H1 (cell line): ENCODE results near the gene KRR1. TPM values are rescaled to one million over a fixed set of nuclear protein-coding genes. Genes with fewer than 3 reads are reported as not detected.

ENCODE experiments used
- CTCF ChIA-PET: fragments of 300-600 bp; sonication (Branson Sonifier 250); formaldehyde crosslinking; loops from one replicate; lab custom pipeline; 2021; ENCODE audit not compliant: partially characterized antibody; lab: Charles Lee
- POLR2A ChIA-PET: fragments of 300-600 bp; sonication (Branson Sonifier 250); formaldehyde crosslinking; loops from one replicate; lab custom pipeline; 2021; ENCODE audit warnings: inconsistent platforms; ENCODE audit not compliant: partially characterized antibody; lab: Charles Lee
- DNase-seq, 2 experiments: peaks; one replicate each; pipeline versions ENCODE4 v3.0.0 to v3.0.0-alpha.2; 2010 to 2022; ENCODE audit warnings: low spot score in 2 of 2, low read depth in 1 of 2, mixed read lengths in 1 of 2
- FAIRE-seq: peaks from 2 replicates; lab custom pipeline; 2011; peaks lifted over from hg19 to GRCh38; lab: Jason Lieb, UNC
- H2AFZ ChIP-seq: 2 replicates; pipeline ENCODE4 v1.8.1; 2012; ENCODE audit warnings: low read length, inconsistent platforms
- H2AK5ac ChIP-seq: 2 replicates; pipeline ENCODE4 v1.6.1; 2013; ENCODE audit warnings: low read depth, low read length
- H2BK120ac ChIP-seq: replicated peaks from 2 replicates; pipeline ENCODE3; 2013; ENCODE audit warnings: low read depth, low read length, inconsistent platforms
- H2BK12ac ChIP-seq: 2 replicates; pipeline ENCODE4 v1.6.1; 2013; ENCODE audit warnings: low read depth, low read length
- H2BK15ac ChIP-seq: 2 replicates; pipeline ENCODE4 v1.6.1; 2013; ENCODE audit warnings: low read length
- H2BK20ac ChIP-seq: 2 replicates; pipeline ENCODE4 v1.6.1; 2013; ENCODE audit warnings: low read length
- H2BK5ac ChIP-seq: 2 replicates; pipeline ENCODE4 v1.6.1; 2013; ENCODE audit warnings: low read depth, low read length
- H3K14ac ChIP-seq: 2 replicates; pipeline ENCODE4 v1.6.1; 2013; ENCODE audit warnings: inconsistent platforms; ENCODE audit not compliant: insufficient read length
- H3K18ac ChIP-seq: 2 replicates; pipeline ENCODE4 v1.6.1; 2013; ENCODE audit warnings: low read length; ENCODE audit errors: extremely low read depth
- H3K23ac ChIP-seq: 2 replicates; pipeline ENCODE4 v1.6.1; 2013; ENCODE audit warnings: inconsistent platforms; ENCODE audit not compliant: insufficient read length
- H3K23me2 ChIP-seq: 2 replicates; pipeline ENCODE4 v1.6.1; 2013; ENCODE audit warnings: low read depth, low read length
- H3K27ac ChIP-seq: 2 replicates; pipeline ENCODE4 v1.6.1; 2011; ENCODE audit warnings: low read depth, low read length, inconsistent platforms
- H3K27me3 ChIP-seq, 4 experiments: replicated peaks in 1 of 4; 1 replicate in 1 of 4; 2 replicates in 3 of 4; pipeline versions ENCODE4 v1.6.1 to v1.8.1; 2011 to 2013; ENCODE audit warnings: low read length in 3 of 4, mild to moderate bottlenecking in 3 of 4, inconsistent platforms in 2 of 4, mixed read lengths in 2 of 4, moderate library complexity in 1 of 4; ENCODE audit not compliant: control insufficient read depth in 3 of 4, insufficient read depth in 3 of 4; ENCODE audit errors: extremely low read depth in 1 of 4
- H3K36me3 ChIP-seq, 4 experiments: 2 replicates each; pipeline versions ENCODE4 v1.6.1 to v1.8.1; 2011 to 2013; ENCODE audit warnings: mild to moderate bottlenecking in 4 of 4, low read length in 3 of 4, moderate library complexity in 2 of 4, control low read depth in 1 of 4, inconsistent platforms in 1 of 4; ENCODE audit not compliant: insufficient read depth in 4 of 4, control insufficient read depth in 2 of 4
- H3K4ac ChIP-seq: replicated peaks from 2 replicates; pipeline ENCODE3; 2013; ENCODE audit warnings: low read length, low read depth, mixed read lengths, inconsistent platforms; ENCODE audit not compliant: insufficient read length
- H3K4me1 ChIP-seq, 4 experiments: replicated peaks in 1 of 4; 1 replicate in 1 of 4; 2 replicates in 3 of 4; pipeline versions ENCODE4 v1.6.1 to v1.8.1; 2011 to 2013; ENCODE audit warnings: low read length in 3 of 4, inconsistent platforms in 2 of 4, mixed read lengths in 1 of 4; ENCODE audit not compliant: insufficient read depth in 4 of 4, control insufficient read depth in 3 of 4
- H3K4me2 ChIP-seq, 2 experiments: 2 replicates each; pipeline versions ENCODE4 v1.6.1 to v1.8.1; 2011 to 2013; ENCODE audit warnings: low read depth in 2 of 2, low read length in 2 of 2, control low read depth in 1 of 2, inconsistent platforms in 1 of 2, mild to moderate bottlenecking in 1 of 2; ENCODE audit not compliant: insufficient read depth in 1 of 2
- H3K4me3 ChIP-seq, 4 experiments: fragments of 200-600, 300-600 bp in 1 of 4; sonication (generic), shearing (Covaris generic), sonication (Bioruptor Twin) in 1 of 4; 2 replicates each; pipeline versions ENCODE4 v1.5.1 to v1.8.1; 2011 to 2016; ENCODE audit warnings: low read length in 4 of 4, low read depth in 3 of 4, control low read depth in 2 of 4, inconsistent platforms in 2 of 4, mild to moderate bottlenecking in 2 of 4, mixed read lengths in 1 of 4, moderate library complexity in 1 of 4; ENCODE audit not compliant: insufficient read depth in 2 of 4; ENCODE audit errors: extremely low read depth in 1 of 4
- H3K56ac ChIP-seq: replicated peaks from 2 replicates; pipeline ENCODE3; 2013; ENCODE audit warnings: low read depth, mild to moderate bottlenecking, mixed read lengths, low read length, inconsistent platforms; ENCODE audit not compliant: insufficient read length
- H3K79me1 ChIP-seq: 2 replicates; pipeline ENCODE4 v1.6.1; 2013; ENCODE audit warnings: low read depth, low read length, control low read depth
- H3K79me2 ChIP-seq, 2 experiments: 2 replicates each; pipeline versions ENCODE4 v1.6.1 to v1.8.1; 2012 to 2013; ENCODE audit warnings: low read length in 2 of 2, mild to moderate bottlenecking in 2 of 2, inconsistent platforms in 1 of 2; ENCODE audit not compliant: insufficient read depth in 2 of 2, control insufficient read depth in 1 of 2
- H3K9ac ChIP-seq, 4 experiments: replicated peaks in 1 of 4; 1 replicate in 1 of 4; 2 replicates in 3 of 4; pipeline versions ENCODE4 v1.6.1 to v1.8.1; 2011 to 2013; ENCODE audit warnings: low read depth in 3 of 4, low read length in 3 of 4, control low read depth in 2 of 4, mild to moderate bottlenecking in 2 of 4, moderate library complexity in 2 of 4, inconsistent platforms in 1 of 4; ENCODE audit errors: extremely low read depth in 1 of 4
- H3K9me3 ChIP-seq, 2 experiments: 2 replicates each; pipeline versions ENCODE4 v1.6.1 to v1.8.1; 2012 to 2013; ENCODE audit warnings: mild to moderate bottlenecking in 2 of 2, moderate library complexity in 2 of 2, control low read depth in 1 of 2, inconsistent platforms in 1 of 2, low read depth in 1 of 2, low read length in 1 of 2, mixed read lengths in 1 of 2; ENCODE audit not compliant: insufficient read depth in 2 of 2
- H4K20me1 ChIP-seq, 2 experiments: replicated peaks in 1 of 2; 2 replicates each; pipeline versions ENCODE3 to v1.8.1; 2011 to 2013; ENCODE audit warnings: inconsistent platforms in 2 of 2, low read length in 2 of 2, mild to moderate bottlenecking in 1 of 2; ENCODE audit not compliant: insufficient read depth in 2 of 2, control insufficient read depth in 1 of 2
- H4K5ac ChIP-seq: 2 replicates; pipeline ENCODE4 v1.6.1; 2013; ENCODE audit warnings: low read length, low read depth, mixed read lengths, inconsistent platforms; ENCODE audit not compliant: insufficient read length
- H4K8ac ChIP-seq: 2 replicates; pipeline ENCODE4 v1.8.0; 2013; ENCODE audit warnings: mild to moderate bottlenecking, moderate library complexity, low read length, inconsistent platforms; ENCODE audit not compliant: insufficient read depth; ENCODE audit errors: extremely low read depth
- H4K91ac ChIP-seq: replicated peaks from 2 replicates; pipeline ENCODE3; 2013; ENCODE audit warnings: low read length, mixed read lengths, inconsistent platforms; ENCODE audit not compliant: insufficient read length
- CBX5 ChIP-seq: fragments of 300-800, 300-1000 bp; sonication (generic); IDR thresholded peaks from 2 replicates; pipeline ENCODE4 v1.7.1; 2016; ENCODE audit warnings: antibody characterized with exemption, low read length, low read depth
- CREB1 ChIP-seq: IDR thresholded peaks from 2 replicates; pipeline ENCODE4 v1.6.1; 2012; ENCODE audit warnings: inconsistent platforms
- TEAD4 ChIP-seq: IDR thresholded peaks from 2 replicates; pipeline ENCODE4 v1.6.1; 2012; ENCODE audit warnings: low read depth, low read length, inconsistent platforms, mixed read lengths
- YY1 ChIP-seq: IDR thresholded peaks from 2 replicates; pipeline ENCODE4 v1.6.1; 2011; ENCODE audit warnings: low read depth, mild to moderate bottlenecking, low read length
- polyA plus RNA-seq, 7 experiments: library from polyadenylated mRNA; depleted of rRNA in 3 of 7; stranded (reverse) in 5 of 7; unstranded in 2 of 7; fragments of >200 nt in 5 of 7; fragments of 200-250 nt in 2 of 7; gene quantifications; 1 replicate in 5 of 7; 2 replicates in 1 of 7; 4 replicates in 1 of 7; pipeline versions ENCODE4 v1.2.1 to v1.2.3, GENCODE V29; 2011 to 2013; ENCODE audit warnings: missing spikeins in 2 of 7, mixed read lengths in 2 of 7
- total RNA-seq: library from RNA; stranded (reverse); fragmentation: NEBNext Ultra II Directional; extraction: Animal tissue kit (Norgen Biotek cat#: 25700); gene quantifications from 2 replicates; pipeline ENCODE4 v1.2.1, GENCODE V29; 2021
- TF ChIP-seq, protein P1 (sequence below): IDR thresholded peaks from 2 replicates; pipeline ENCODE4 v1.6.1; 2011; ENCODE audit warnings: low read length, improper control_type of control experiment

KRR1 gene
- total and polyA plus RNA-seq, 2 of the 8 experiments (the other 6 are each of a cell fraction or from before 2014, with no cell fraction given): 6.1 to 80.1 TPM

- POLR2A ChIA-PET: no interaction called here
These were observed 51.2 kb downstream of the KRR1 start for GRCh38 chr12:75460204-75460603.

More at GRCh38 chr12:75460204-75460603, 51.2 kb downstream of the KRR1 start:
- H3K27me3 ChIP-seq: no peaks in the 10 kb centered on the region
- H2AFZ ChIP-seq: no peak overlapping the region
- H3K79me1 ChIP-seq: no peaks in the 10 kb centered on the region
- H4K8ac ChIP-seq: no peak overlapping the region
- no peak overlapping the region for H2BK12ac ChIP-seq
- H3K9ac ChIP-seq: no peak overlapping the region
- no peak overlapping the region for H3K56ac ChIP-seq
- H3K14ac ChIP-seq: no peak overlapping the region
- H3K18ac ChIP-seq: no peak overlapping the region
- no peak overlapping the region for H4K5ac ChIP-seq
- CTCF ChIA-PET: interaction anchor here (2.2 kb wide), 1 partner anchor 25 kb away, joined by 15 read pairs; no protein-coding TSS in a partner anchor
- H2AK5ac ChIP-seq: no peak overlapping the region
- no peak overlapping the region for H3K23ac ChIP-seq
- no peak overlapping the region for H3K4ac ChIP-seq
- TF ChIP-seq TEAD4 (no peak), YY1 (no peak), CREB1 (no peak), CBX5 (no peak)
- TF ChIP-seq, protein P1, sequence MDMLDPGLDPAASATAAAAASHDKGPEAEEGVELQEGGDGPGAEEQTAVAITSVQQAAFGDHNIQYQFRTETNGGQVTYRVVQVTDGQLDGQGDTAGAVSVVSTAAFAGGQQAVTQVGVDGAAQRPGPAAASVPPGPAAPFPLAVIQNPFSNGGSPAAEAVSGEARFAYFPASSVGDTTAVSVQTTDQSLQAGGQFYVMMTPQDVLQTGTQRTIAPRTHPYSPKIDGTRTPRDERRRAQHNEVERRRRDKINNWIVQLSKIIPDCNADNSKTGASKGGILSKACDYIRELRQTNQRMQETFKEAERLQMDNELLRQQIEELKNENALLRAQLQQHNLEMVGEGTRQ: no peak
- no peak overlapping the region for H2BK15ac ChIP-seq
- H3K79me2 ChIP-seq: no peaks in the 10 kb centered on the region
- H2BK5ac ChIP-seq: no peak overlapping the region
- no peak for DNase-seq
- H3K4me2 ChIP-seq: no peak overlapping the region
- H3K27ac ChIP-seq: no peak overlapping the region
- no peak overlapping the region for H2BK120ac ChIP-seq
- no peak overlapping the region for H4K91ac ChIP-seq
- no peaks in the 10 kb centered on the region for H4K20me1 ChIP-seq
- H3K23me2 ChIP-seq: no peaks in the 10 kb centered on the region
- no peak overlapping the region for H3K4me3 ChIP-seq
- H2BK20ac ChIP-seq: no peak overlapping the region
- no peak for FAIRE-seq
- H3K36me3 ChIP-seq: no peaks in the 10 kb centered on the region
- H3K4me1 ChIP-seq: no peaks in the 10 kb centered on the region
- H3K9me3 ChIP-seq: peaks cover 6 to 20% of the 10 kb centered on the region in 2 experiments; a peak in 3 of 4 replicates
